CD4-positive, alpha-beta memory T cell (primary cell): ENCODE measurements around the gene AKT2. TPM values are rescaled to one million over a fixed set of nuclear protein-coding genes. Genes with fewer than 3 reads are reported as not detected.
A peak's percentile ranks its signal among the peaks of the same experiment; 100 is the strongest.

Source experiments
- CTCF ChIA-PET: fragments of 350-600 bp; sonication (Branson Sonifier 250); formaldehyde crosslinking; loops from one replicate; lab custom pipeline; 2021; ENCODE audit warnings: inconsistent platforms; ENCODE audit not compliant: partially characterized antibody; lab: Charles Lee
- POLR2A ChIA-PET: fragments of 350-600 bp; sonication (Branson Sonifier 250); formaldehyde crosslinking; loops from one replicate; lab custom pipeline; 2021; ENCODE audit not compliant: partially characterized antibody; lab: Charles Lee
- DNase-seq, 5 donors: peaks; one replicate each; pipeline versions ENCODE4 v3.0.0 to v3.0.0-alpha.2; 2020 to 2022; ENCODE audit warnings: mixed read lengths in 1 of 5
- H3K27ac ChIP-seq: one replicate; pipeline ENCODE4 v1.7.0; 2013; ENCODE audit warnings: low read depth, low read length
- H3K27me3 ChIP-seq: 2 replicates; pipeline ENCODE4 v1.7.0; 2013; ENCODE audit warnings: mild to moderate bottlenecking, low read length, moderate library complexity; ENCODE audit not compliant: insufficient read depth
- H3K36me3 ChIP-seq: 2 replicates; pipeline ENCODE4 v1.7.0; 2013; ENCODE audit warnings: mild to moderate bottlenecking, low read length, moderate library complexity; ENCODE audit not compliant: insufficient read depth
- H3K4me1 ChIP-seq: 2 replicates; pipeline ENCODE4 v1.7.0; 2013; ENCODE audit warnings: mild to moderate bottlenecking, low read length, moderate library complexity; ENCODE audit not compliant: insufficient read depth
- H3K4me3 ChIP-seq, 2 donors: one replicate each; pipeline ENCODE4 v1.7.0; 2013; ENCODE audit warnings: low read length in 2 of 2, mild to moderate bottlenecking in 1 of 2
- H3K9me3 ChIP-seq, 2 donors: one replicate each; pipeline ENCODE4 v1.7.0; 2013; ENCODE audit warnings: low read length in 2 of 2, control low read depth in 1 of 2; ENCODE audit not compliant: control insufficient read depth in 1 of 2
- H3K27ac Mint-ChIP-seq, 7 donors: one replicate each; pipeline ENCODE4 v1.8.0; 2020 to 2021; ENCODE audit warnings: mixed read lengths in 7 of 7, mild to moderate bottlenecking in 6 of 7, inconsistent platforms in 3 of 7, moderate library complexity in 3 of 7
- H3K27me3 Mint-ChIP-seq, 2 donors: one replicate each; pipeline ENCODE4 v1.8.0; 2020 to 2021; ENCODE audit warnings: mixed read lengths in 2 of 2
- H3K36me3 Mint-ChIP-seq, 2 donors: one replicate each; pipeline ENCODE4 v1.8.0; 2020 to 2021; ENCODE audit warnings: mixed read lengths in 2 of 2, inconsistent platforms in 1 of 2, mild to moderate bottlenecking in 1 of 2
- H3K4me1 Mint-ChIP-seq, 4 donors: one replicate each; pipeline ENCODE4 v1.8.0; 2020 to 2021; ENCODE audit warnings: mixed read lengths in 4 of 4, mild to moderate bottlenecking in 1 of 4
- H3K4me3 Mint-ChIP-seq, 8 donors: one replicate each; pipeline ENCODE4 v1.8.0; 2020 to 2021; ENCODE audit warnings: mixed read lengths in 8 of 8, mild to moderate bottlenecking in 7 of 8, moderate library complexity in 6 of 8, inconsistent platforms in 3 of 8
- H3K9me3 Mint-ChIP-seq, 8 donors: one replicate each; pipeline ENCODE4 v1.8.0; 2020 to 2021; ENCODE audit warnings: mixed read lengths in 8 of 8, mild to moderate bottlenecking in 5 of 8, inconsistent platforms in 3 of 8, moderate library complexity in 1 of 8
- intact Hi-C: fragments of 100-400 bp; cut with micrococcal nuclease; formaldehyde crosslinking; loops from one replicate; pipeline ENCODE4 v1.15.1; 2023
- polyA plus RNA-seq, 2 donors: library from polyadenylated mRNA; unstranded; fragments of 300-500 nt; fragmentation: Illumina TruSeq; gene quantifications; one replicate each; pipeline ENCODE4 v1.2.3, GENCODE V29; 2021
- total RNA-seq, 2 experiments: library from RNA; stranded (reverse); gene quantifications; one replicate each; pipeline ENCODE4 v1.2.3, GENCODE V29; 2021

The AKT2 gene
- total and polyA plus RNA-seq, 4 experiments from 2014 or later: 10.6 to 180 (median 97.8) TPM

DNA sequence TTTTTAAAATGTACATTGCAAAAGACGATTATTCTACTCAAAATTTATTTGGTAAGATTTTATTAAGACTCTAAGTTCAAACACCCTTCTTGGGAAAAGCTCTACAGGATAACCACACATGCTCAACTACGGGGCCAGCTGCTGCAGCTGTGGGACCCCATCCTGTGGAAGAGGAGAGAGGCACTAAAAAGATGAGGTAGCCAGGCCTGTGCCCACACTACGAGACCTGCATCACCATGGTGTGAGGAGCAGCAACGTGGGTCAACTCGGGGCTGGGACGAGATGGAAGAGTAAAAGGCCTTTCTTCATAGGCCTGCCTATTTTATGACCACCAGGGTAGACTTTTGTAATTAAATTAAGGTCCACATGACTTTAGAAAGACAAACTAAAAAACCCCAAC is 54.1 kb downstream of the AKT2 start:
- Histone ChIP-seq H3K27ac (no peak overlapping the region), H3K4me1 (peaks cover 6% of the 10 kb centered on the region), H3K4me3 (no peak overlapping the region), H3K36me3 (peaks cover 12% of the 10 kb centered on the region), H3K9me3 (no peaks in the 10 kb centered on the region), H3K27me3 (peaks cover 6% of the 10 kb centered on the region)
- H3K4me1 Mint-ChIP-seq: peaks cover under 1 to 13% (median 7%) of the 10 kb centered on the region in 4 donors
- no peaks in the 10 kb centered on the region for H3K9me3 Mint-ChIP-seq
- H3K4me3 Mint-ChIP-seq: no peak overlapping the region
- POLR2A ChIA-PET: interaction anchor here (0.6 to 0.7 kb wide), 2 partner anchors 78 to 879 kb away, joined by 3 to 4 read pairs; no protein-coding TSS in a partner anchor
- H3K27ac Mint-ChIP-seq: peak overlapping the region in 1 of 7 donors; percentile 32
- intact Hi-C loops: no loop called here
- CTCF ChIA-PET: no interaction called here
- H3K27me3 Mint-ChIP-seq: peaks cover 3 to 6% of the 10 kb centered on the region in 2 donors
- DNase-seq: no peak
- peaks cover 0 to 19% of the 10 kb centered on the region in 2 donors for H3K36me3 Mint-ChIP-seq

DNA sequence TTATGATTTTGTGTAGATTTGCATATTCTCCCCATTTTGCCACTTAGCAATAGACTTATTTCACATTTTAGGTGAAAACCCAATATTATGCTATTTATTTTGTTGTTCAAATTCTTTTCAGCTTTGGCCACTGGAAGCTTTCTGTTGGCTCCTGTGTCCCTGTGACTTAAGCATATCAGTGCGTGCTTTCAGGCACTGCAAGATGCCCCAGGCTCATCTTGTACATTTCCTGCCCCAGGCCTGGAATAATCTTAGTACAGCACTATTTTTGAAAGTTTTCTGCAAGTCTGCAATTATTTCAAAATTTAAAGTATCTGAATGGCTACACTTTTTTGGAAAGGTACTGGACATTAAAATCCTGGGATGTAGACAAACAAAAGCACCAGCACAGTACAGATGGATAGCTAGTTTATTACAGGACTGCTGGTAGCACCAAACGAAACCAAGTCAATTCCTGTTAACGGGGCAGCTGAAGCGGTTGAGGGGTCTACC is 55.2 kb downstream of the AKT2 start:
- peak overlapping the region in 1 of 7 donors; percentile 47 for H3K27ac Mint-ChIP-seq
- H3K36me3 Mint-ChIP-seq: peaks cover 5 to 13% of the 10 kb centered on the region in 2 donors
- Histone ChIP-seq H3K4me1 (peaks cover 13% of the 10 kb centered on the region), H3K36me3 (peaks cover 3% of the 10 kb centered on the region), H3K27ac (no peak overlapping the region), H3K4me3 (no peak overlapping the region), H3K9me3 (no peaks in the 10 kb centered on the region), H3K27me3 (peaks cover 14% of the 10 kb centered on the region)
- CTCF ChIA-PET: no interaction called here
- POLR2A ChIA-PET: no interaction called here
- H3K9me3 Mint-ChIP-seq: peaks cover 0 to 3% (median 0%) of the 10 kb centered on the region in 8 donors
- DNase-seq: no peak
- peaks cover 13 to 15% of the 10 kb centered on the region in 2 donors for H3K27me3 Mint-ChIP-seq
- H3K4me1 Mint-ChIP-seq: peaks cover 8 to 22% (median 15%) of the 10 kb centered on the region in 4 donors
- intact Hi-C loops: no loop called here
- H3K4me3 Mint-ChIP-seq: no peak overlapping the region

DNA sequence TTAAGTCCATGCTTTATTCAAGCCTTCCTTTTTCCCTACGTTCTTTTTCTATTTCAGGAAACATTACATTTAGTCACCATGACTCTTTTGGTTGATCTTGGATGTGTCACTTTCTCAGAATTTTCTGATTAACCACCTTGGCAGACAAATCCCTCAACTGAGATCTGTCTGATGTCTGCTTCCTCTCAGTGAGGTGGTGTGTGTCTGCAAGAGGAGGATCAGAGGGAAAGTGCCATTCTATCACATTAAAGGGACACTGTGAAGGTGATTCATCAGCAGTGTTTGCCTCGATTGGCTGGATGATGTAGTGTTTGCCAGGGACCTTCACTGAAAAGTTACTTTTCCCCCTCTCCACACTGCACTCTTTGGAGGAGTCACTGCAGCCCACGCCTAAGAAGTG is 55.7 kb downstream of the AKT2 start:
- Mint-ChIP-seq H3K36me3 (peaks cover 5 to 9% of the 10 kb centered on the region in 2 donors), H3K27ac (no peak overlapping the region), H3K9me3 (peaks cover 0 to 3% (median 0%) of the 10 kb centered on the region in 8 donors), H3K27me3 (peaks cover 15 to 17% of the 10 kb centered on the region in 2 donors), H3K4me1 (peaks cover 8 to 22% (median 15%) of the 10 kb centered on the region in 4 donors), H3K4me3 (no peak overlapping the region)
- H3K27me3 ChIP-seq: peaks cover 17% of the 10 kb centered on the region
- no peak for DNase-seq
- H3K4me3 ChIP-seq: no peak overlapping the region
- ChIA-PET CTCF (no interaction called here), POLR2A (interaction anchor here (0.6 kb wide), 1 partner anchor 15 kb away, joined by 3 read pairs; no protein-coding TSS in a partner anchor)
- peaks cover 13% of the 10 kb centered on the region for H3K4me1 ChIP-seq
- H3K9me3 ChIP-seq: no peaks in the 10 kb centered on the region
- no peak overlapping the region for H3K27ac ChIP-seq
- no peaks in the 10 kb centered on the region for H3K36me3 ChIP-seq
- intact Hi-C loops: no loop called here

DNA sequence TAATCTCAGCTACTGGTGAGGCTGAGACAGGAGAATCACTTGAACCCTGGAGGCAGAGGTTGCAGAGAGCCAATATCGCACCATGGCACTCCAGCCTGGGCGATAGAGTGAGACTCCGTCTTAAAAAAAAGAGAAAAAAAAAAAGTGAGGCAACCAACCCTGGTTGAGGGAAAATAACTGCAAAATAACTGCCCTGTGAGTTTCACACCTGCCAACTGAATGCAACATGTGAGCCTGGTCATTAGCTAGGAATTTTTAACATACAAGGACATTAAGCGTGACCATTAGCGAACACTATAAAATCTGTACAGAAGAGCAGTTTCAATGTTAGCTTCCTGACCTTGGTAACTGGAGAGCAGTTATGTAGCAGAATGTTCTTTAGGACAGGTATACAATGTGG is 56.3 kb downstream of the AKT2 start:
- POLR2A ChIA-PET: interaction anchor here (0.6 to 0.7 kb wide), 2 partner anchors 14 to 37 kb away, joined by 3 read pairs; partner anchors contain the start of gene MAP3K10
- no peaks in the 10 kb centered on the region for H3K9me3 ChIP-seq

DNA sequence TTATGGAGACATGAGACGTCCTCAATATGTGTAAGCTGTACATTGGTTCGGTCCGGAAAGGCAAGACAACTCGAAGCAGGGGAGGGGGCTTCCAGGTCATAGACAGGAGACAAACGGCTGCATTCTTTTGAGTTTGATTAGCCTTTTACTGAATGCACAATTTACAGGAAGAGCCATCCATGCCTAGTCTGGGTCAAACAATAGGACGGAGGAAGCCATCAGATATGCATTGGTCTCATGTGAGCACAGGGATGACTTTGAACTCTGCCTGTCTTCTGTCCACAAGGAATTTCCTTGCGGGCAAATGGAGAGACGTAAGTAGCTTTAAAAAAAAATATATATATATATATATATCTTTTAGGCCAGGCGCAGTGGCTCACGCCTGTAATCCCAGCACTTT is 56.8 kb downstream of the AKT2 start:
- no peaks in the 10 kb centered on the region for H3K9me3 ChIP-seq
- Mint-ChIP-seq H3K4me3 (no peak overlapping the region), H3K9me3 (peaks cover 0 to 5% (median 0%) of the 10 kb centered on the region in 8 donors), H3K27me3 (peaks cover 21 to 24% of the 10 kb centered on the region in 2 donors), H3K27ac (no peak overlapping the region), H3K4me1 (peaks cover 8 to 22% (median 15%) of the 10 kb centered on the region in 4 donors), H3K36me3 (peaks cover 4 to 5% of the 10 kb centered on the region in 2 donors)
- H3K4me1 ChIP-seq: peaks cover 16% of the 10 kb centered on the region
- DNase-seq: no peak
- no peaks in the 10 kb centered on the region for H3K36me3 ChIP-seq
- H3K4me3 ChIP-seq: no peak overlapping the region
- intact Hi-C loops: no loop called here
- ChIA-PET CTCF (interaction anchor here (1.3 kb wide), 1 partner anchor 84 kb away, joined by 3 read pairs; no protein-coding TSS in a partner anchor), POLR2A (interaction anchor here (0.7 kb wide), 1 partner anchor 37 kb away, joined by 3 read pairs; the partner anchor contains the start of gene MAP3K10)
- H3K27ac ChIP-seq: no peak overlapping the region
- peaks cover 23% of the 10 kb centered on the region for H3K27me3 ChIP-seq

More for the DNA sequence above, 56.3 kb downstream of the AKT2 start:
- H3K27me3 Mint-ChIP-seq: peaks cover 19 to 21% of the 10 kb centered on the region in 2 donors
- H3K36me3 Mint-ChIP-seq: peaks cover 4 to 5% of the 10 kb centered on the region in 2 donors
- Histone ChIP-seq H3K4me3 (no peak overlapping the region), H3K27ac (no peak overlapping the region), H3K27me3 (peaks cover 23% of the 10 kb centered on the region), H3K4me1 (peaks cover 13% of the 10 kb centered on the region), H3K36me3 (no peaks in the 10 kb centered on the region)
- H3K4me3 Mint-ChIP-seq: no peak overlapping the region
- no peak overlapping the region for H3K27ac Mint-ChIP-seq
- intact Hi-C loops: no loop called here
- H3K4me1 Mint-ChIP-seq: peaks cover 8 to 22% (median 15%) of the 10 kb centered on the region in 4 donors
- peaks cover 0 to 3% (median 0%) of the 10 kb centered on the region in 8 donors for H3K9me3 Mint-ChIP-seq
- no peak for DNase-seq
- CTCF ChIA-PET: interaction anchor here (1.3 kb wide), 1 partner anchor 84 kb away, joined by 3 read pairs; no protein-coding TSS in a partner anchor

DNA sequence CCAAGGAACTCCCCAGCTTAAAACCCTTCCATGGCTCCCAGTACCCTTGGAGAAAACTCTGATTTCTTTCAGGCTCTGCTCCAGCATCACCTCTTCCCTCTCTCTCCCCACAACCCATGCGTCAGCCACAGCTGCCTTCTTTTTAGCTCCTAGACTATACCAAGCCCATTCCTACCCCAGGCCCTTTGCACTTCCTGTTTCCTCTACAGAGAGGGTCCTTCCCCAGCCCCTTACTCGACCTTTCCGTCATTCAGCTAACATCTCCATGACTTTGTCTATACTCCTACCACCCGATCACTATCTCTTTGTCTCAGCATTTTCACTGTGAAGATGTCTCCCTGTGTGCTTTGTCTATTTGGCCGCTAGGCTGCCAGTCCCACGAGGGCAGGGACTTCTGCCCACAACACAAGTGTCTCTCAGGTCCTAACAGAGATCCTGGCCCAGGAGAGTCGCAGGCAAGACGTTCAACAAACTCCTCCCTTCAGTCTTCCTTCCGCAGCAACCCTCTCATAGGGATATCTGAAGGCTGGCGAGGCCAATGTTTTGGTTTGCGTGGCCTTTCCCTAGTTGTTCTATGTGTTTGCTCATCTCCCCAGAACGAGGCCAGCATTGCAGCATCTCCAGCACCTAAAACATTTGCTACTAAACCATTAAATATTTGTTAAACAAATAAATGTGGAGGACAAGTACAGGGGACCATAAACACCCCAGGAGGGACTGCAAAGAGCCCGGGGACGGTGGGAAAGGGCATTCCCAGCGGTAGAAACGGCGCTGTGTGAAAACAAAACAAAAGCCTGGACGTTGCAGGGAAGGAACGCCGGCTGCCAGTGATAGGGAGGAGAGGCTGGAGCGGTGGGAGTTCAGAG is 59.5 kb downstream of the AKT2 start:
- H3K4me3 ChIP-seq: no peak overlapping the region
- Mint-ChIP-seq H3K4me3 (peak overlapping the region in 7 of 8 donors; percentile 10 to 67 (median 58)), H3K9me3 (peaks cover 0 to 5% (median 2%) of the 10 kb centered on the region in 8 donors), H3K36me3 (peaks cover 0 to 5% of the 10 kb centered on the region in 2 donors), H3K27ac (peak overlapping the region in 3 of 7 donors; percentile 49 to 63 (median 62)), H3K27me3 (peaks cover 29 to 30% of the 10 kb centered on the region in 2 donors), H3K4me1 (peaks cover 12 to 29% (median 15%) of the 10 kb centered on the region in 4 donors)
- H3K27me3 ChIP-seq: peaks cover 23% of the 10 kb centered on the region
- POLR2A ChIA-PET: no interaction called here
- no peaks in the 10 kb centered on the region for H3K36me3 ChIP-seq
- no peak for DNase-seq
- no peaks in the 10 kb centered on the region for H3K9me3 ChIP-seq
- intact Hi-C loops: no loop called here
- H3K4me1 ChIP-seq: peaks cover 21% of the 10 kb centered on the region
- H3K27ac ChIP-seq: no peak overlapping the region
- CTCF ChIA-PET: interaction anchor here (0.5 kb wide), 1 partner anchor 148 kb away, joined by 3 read pairs; no protein-coding TSS in a partner anchor
